ENCODE results near the gene MTA1. TPM values are rescaled to one million over a fixed set of nuclear protein-coding genes. Genes with fewer than 3 reads are reported as not detected.

Gene MTA1
- total RNA-seq, 1 donor from 2014 or later = 201 TPM

- DNase-seq (no peak), ATAC-seq (no peak)
- intact Hi-C loops (cut with micrococcal nuclease) = no loop called here
These were observed 17.5 kb downstream of the MTA1 start for GRCh38 chr14:105436891-105437722.

- ATAC-seq = no peak
- DNase-seq = no peak
- intact Hi-C loops (cut with micrococcal nuclease) = no loop called here
These were observed 18.3 kb downstream of the MTA1 start for GRCh38 chr14:105437723-105438500.

- peak; percentile 25 for DNase-seq
- intact Hi-C loops (cut with micrococcal nuclease) = no loop called here
- ATAC-seq = no peak
These were observed 19.6 kb downstream of the MTA1 start for GRCh38 chr14:105439179-105439578.

GRCh38 chr14:105439710-105440553, 20.3 kb downstream of the MTA1 start:
- intact Hi-C loops (cut with micrococcal nuclease) = no loop called here
- peak; percentile 38 for DNase-seq
- ATAC-seq = peak; percentile 13

GRCh38 chr14:105440554-105440900, 20.9 kb downstream of the MTA1 start:
- intact Hi-C loops (cut with micrococcal nuclease) = no loop called here
- no peak for DNase-seq
- ATAC-seq = no peak

- no peak for ATAC-seq
- DNase-seq = no peak
- intact Hi-C loops (cut with micrococcal nuclease) = no loop called here
These were observed 21.4 kb downstream of the MTA1 start for GRCh38 chr14:105440992-105441391.

- DNase-seq (no peak), ATAC-seq (no peak)
- intact Hi-C loops (cut with micrococcal nuclease) = no loop called here
These were observed 22.5 kb downstream of the MTA1 start for GRCh38 chr14:105442125-105442524.

GRCh38 chr14:105442834-105443233, 23.2 kb downstream of the MTA1 start:
- intact Hi-C loops (cut with micrococcal nuclease) = no loop called here
- DNase-seq (no peak), ATAC-seq (no peak)

- intact Hi-C loops (cut with micrococcal nuclease) = no loop called here
- DNase-seq (peak; percentile 28), ATAC-seq (no peak)
These were observed 25.2 kb downstream of the MTA1 start for GRCh38 chr14:105444859-105445258.

GRCh38 chr14:105445290-105445689, 25.7 kb downstream of the MTA1 start:
- intact Hi-C loops (cut with micrococcal nuclease) = no loop called here
- no peak for ATAC-seq
- DNase-seq = peak; percentile 29

- intact Hi-C loops (cut with micrococcal nuclease) = no loop called here
- ATAC-seq = no peak
These were observed 26.5 kb downstream of the MTA1 start for GRCh38 chr14:105445901-105446845.

GRCh38 chr14:105446971-105447370, 27.3 kb downstream of the MTA1 start:
- ATAC-seq (no peak), DNase-seq (no peak)
- intact Hi-C loops (cut with micrococcal nuclease) = no loop called here

More at GRCh38 chr14:105445901-105446845, 26.5 kb downstream of the MTA1 start:
- DNase-seq = peak; percentile 28

- intact Hi-C loops (cut with micrococcal nuclease) = no loop called here
- DNase-seq (peak; percentile 31), ATAC-seq (peak; percentile 1)
These were observed 28.3 kb downstream of the MTA1 start for GRCh38 chr14:105447651-105448640.

GRCh38 chr14:105448706-105449111, 29.1 kb downstream of the MTA1 start:
- DNase-seq (peak; percentile 89), ATAC-seq (peak; percentile 90)
- intact Hi-C loops (cut with micrococcal nuclease) = no loop called here

- peak; percentile 3 for ATAC-seq
- peak; percentile 31 for DNase-seq
- intact Hi-C loops (cut with micrococcal nuclease) = no loop called here
These were observed 29.9 kb downstream of the MTA1 start for GRCh38 chr14:105449276-105450122.

- DNase-seq (no peak), ATAC-seq (no peak)
- intact Hi-C loops (cut with micrococcal nuclease) = no loop called here
These were observed 30.5 kb downstream of the MTA1 start for GRCh38 chr14:105450123-105450505.

Measured in left ventricle myocardium superior (tissue), 1 donor.